SK-N-SH (cell line): Measurements from ENCODE around the gene MEF2A. TPM values are rescaled to one million over a fixed set of nuclear protein-coding genes. Genes with fewer than 3 reads are reported as not detected.

Experiments used
- CTCF ChIA-PET: fragments of 300-600, 350-600 bp; formaldehyde crosslinking; extraction: SDS; loops from one replicate; lab custom pipeline; 2021; lab: Yijun Ruan, JAX
- POLR2A ChIA-PET: fragments of 350-600 bp; sonication (Branson Sonifier 250); formaldehyde crosslinking; extraction: SDS; loops from one replicate; lab custom pipeline; 2020; ENCODE audit warnings: antibody characterized with exemption, inconsistent platforms; lab: Yijun Ruan, JAX
- DNase-seq: peaks from one replicate; pipeline ENCODE4 v3.0.0; 2012
- H2AFZ ChIP-seq: fragments of 200-600 bp; sonication (generic); 2 replicates; pipeline ENCODE4 v1.8.1; 2016; ENCODE audit warnings: antibody characterized with exemption, mild to moderate bottlenecking, low read depth
- H3F3A ChIP-seq: fragments of 200-600 bp; sonication (generic); replicated peaks from 2 replicates; pipeline ENCODE3; 2016; ENCODE audit warnings: antibody characterized with exemption, mild to moderate bottlenecking; ENCODE audit not compliant: insufficient read depth
- H3K27ac ChIP-seq, 2 experiments: fragments of 200-500 bp in 1 of 2; fragments of 200-600 bp in 1 of 2; sonication (Bioruptor generic) in 1 of 2; sonication (generic), shearing (Covaris generic) in 1 of 2; 2 replicates each; pipeline versions ENCODE4 v1.5.1 to v1.6.1; 2014 to 2016; ENCODE audit warnings: low read depth in 2 of 2, inconsistent platforms in 1 of 2, low read length in 1 of 2, mild to moderate bottlenecking in 1 of 2, mixed read lengths in 1 of 2
- H3K27me3 ChIP-seq: fragments of 200-600 bp; sonication (generic), shearing (Covaris generic); 2 replicates; pipeline ENCODE4 v1.6.1; 2016; ENCODE audit warnings: mixed run types; ENCODE audit not compliant: insufficient read depth
- H3K36me3 ChIP-seq, 2 experiments: fragments of 200-500 bp in 1 of 2; fragments of 200-600 bp in 1 of 2; sonication (Bioruptor generic) in 1 of 2; sonication (generic) in 1 of 2; replicated peaks in 1 of 2; 2 replicates each; pipeline versions ENCODE3 to v1.5.1; 2014 to 2016; ENCODE audit warnings: low read length in 1 of 2, mild to moderate bottlenecking in 1 of 2; ENCODE audit not compliant: insufficient read depth in 2 of 2, control insufficient read depth in 1 of 2
- H3K4me1 ChIP-seq, 2 experiments: fragments of 200-500 bp in 1 of 2; fragments of 200-600 bp in 1 of 2; sonication (Bioruptor generic) in 1 of 2; sonication (generic), shearing (Covaris generic) in 1 of 2; 2 replicates each; pipeline versions ENCODE4 v1.5.1 to v1.6.1; 2014 to 2016; ENCODE audit warnings: low read depth in 1 of 2, low read length in 1 of 2, mixed run types in 1 of 2; ENCODE audit not compliant: insufficient read depth in 2 of 2, control insufficient read depth in 1 of 2
- H3K4me2 ChIP-seq: fragments of 200-600 bp; sonication (generic), shearing (Covaris generic); 2 replicates; pipeline ENCODE4 v1.6.1; 2017; ENCODE audit warnings: mixed run types
- H3K4me3 ChIP-seq, 2 experiments: fragments of 200-500 bp in 1 of 2; fragments of 200-600 bp in 1 of 2; sonication (Bioruptor generic) in 1 of 2; sonication (generic), shearing (Covaris generic) in 1 of 2; 2 replicates each; pipeline versions ENCODE4 v1.5.1 to v1.8.1; 2014 to 2016; ENCODE audit warnings: low read depth in 2 of 2, inconsistent platforms in 1 of 2, low read length in 1 of 2, mild to moderate bottlenecking in 1 of 2, mixed read lengths in 1 of 2, moderate library complexity in 1 of 2
- H3K79me2 ChIP-seq: fragments of 200-600 bp; sonication (generic); 2 replicates; pipeline ENCODE4 v1.8.1; 2017; ENCODE audit warnings: mild to moderate bottlenecking; ENCODE audit not compliant: insufficient read depth
- H3K9ac ChIP-seq: fragments of 200-600 bp; sonication (generic); 2 replicates; pipeline ENCODE4 v1.6.1; 2017; ENCODE audit warnings: mixed run types
- H3K9me2 ChIP-seq: fragments of 200-600 bp; sonication (generic); 2 replicates; pipeline ENCODE4 v1.6.1; 2017; ENCODE audit warnings: mixed run types
- H3K9me3 ChIP-seq: fragments of 200-600 bp; sonication (generic); 2 replicates; pipeline ENCODE4 v1.6.1; 2017; ENCODE audit warnings: mixed run types, mild to moderate bottlenecking, moderate library complexity
- H4K20me1 ChIP-seq: fragments of 200-600 bp; sonication (generic); 2 replicates; pipeline ENCODE4 v1.6.1; 2017; ENCODE audit warnings: mild to moderate bottlenecking, mixed run types; ENCODE audit not compliant: insufficient read depth
- CHD2 ChIP-seq: fragments of 150-350 bp; IDR thresholded peaks from 2 replicates; pipeline ENCODE4 v1.6.1; 2018; ENCODE audit warnings: low read length; ENCODE audit not compliant: partially characterized antibody
- EP300 ChIP-seq, 2 experiments: IDR thresholded peaks; 2 replicates each; pipeline versions ENCODE4 v1.4.0 to v1.6.1; 2012; ENCODE audit warnings: borderline replicate concordance in 1 of 2, low read depth in 1 of 2, low read length in 1 of 2
- EZH2phosphoT487 ChIP-seq: fragments of 200-600 bp; sonication (generic); IDR thresholded peaks from 2 replicates; pipeline ENCODE4 v1.6.1; 2017; ENCODE audit warnings: low read depth, mixed run types, mild to moderate bottlenecking, antibody characterized with exemption, moderate library complexity, borderline replicate concordance
- FOXJ3 ChIP-seq: sonication (generic); formaldehyde crosslinking; IDR thresholded peaks from 2 replicates; pipeline ENCODE4 v1.5.1; 2020; ENCODE audit warnings: mild to moderate bottlenecking, missing genetic modification reagents
- FOXM1 ChIP-seq: IDR thresholded peaks from 2 replicates; pipeline ENCODE4 v1.4.0; 2012; ENCODE audit warnings: low read depth, mild to moderate bottlenecking
- GATA2 ChIP-seq: sonication (generic); formaldehyde crosslinking; IDR thresholded peaks from 2 replicates; pipeline ENCODE4 v1.5.0; 2020; ENCODE audit warnings: mild to moderate bottlenecking, missing genetic modification reagents
- JUND ChIP-seq: IDR thresholded peaks from 2 replicates; pipeline ENCODE4 v1.4.0; 2012
- NRF1 ChIP-seq: IDR thresholded peaks from 2 replicates; pipeline ENCODE4 v1.6.1; 2012; ENCODE audit warnings: low read depth, mild to moderate bottlenecking, low read length
- RAD21 ChIP-seq: IDR thresholded peaks from 2 replicates; pipeline ENCODE4 v1.6.1; 2012; ENCODE audit warnings: mild to moderate bottlenecking, low read length
- RCOR1 ChIP-seq: fragments of 150-350 bp; IDR thresholded peaks from 2 replicates; pipeline ENCODE4 v1.6.1; 2017; ENCODE audit warnings: antibody characterized with exemption, low read length
- RXRA ChIP-seq: IDR thresholded peaks from 2 replicates; pipeline ENCODE4 v1.4.0; 2012; ENCODE audit warnings: low read depth, mild to moderate bottlenecking, borderline replicate concordance
- WGBS: methylation state at CpG from one replicate; pipeline ENCODE4 v1.1.6; 2017; ENCODE audit warnings: low lambda C conversion rate; 5-methylcytosine and 5-hydroxymethylcytosine counted together
- polyA plus RNA-seq, 3 experiments: library from polyadenylated mRNA; depleted of rRNA; stranded (reverse); fragments of >200 nt; gene quantifications; 2 replicates each; pipeline ENCODE4 v1.2.3, GENCODE V29; 2012
- TF ChIP-seq, protein P1 (sequence below): fragments of 150-350 bp; IDR thresholded peaks from 2 replicates; pipeline ENCODE4 v1.6.1; 2017; ENCODE audit warnings: antibody characterized with exemption, low read length, low read depth, borderline replicate concordance
- TF ChIP-seq, protein P2 (sequence below): fragments of 150-350 bp; IDR thresholded peaks from 2 replicates; pipeline ENCODE4 v1.6.1; 2016; ENCODE audit warnings: mild to moderate bottlenecking, low read depth, low read length

MEF2A gene
- polyA plus RNA-seq, 1 of the 3 experiments (the other 2 are of a cell fraction): 20.9 TPM

GRCh38 chr15:99614749-99615288 lies 49.0 kb downstream of the MEF2A start:
- peaks cover 0 to 3% of the 10 kb centered on the region in 2 experiments for H3K36me3 ChIP-seq
- no peak overlapping the region for H3K9ac ChIP-seq
- H3K4me2 ChIP-seq: no peak overlapping the region
- POLR2A ChIA-PET: no interaction called here
- H3K4me1 ChIP-seq: peaks cover 3 to 5% of the 10 kb centered on the region in 2 experiments; a peak in 3 of 4 replicates
- 94% methylated on average over 1 of the region's 1 CpG for WGBS
- TF ChIP-seq JUND (no peak), RCOR1 (no peak), CHD2 (no peak), RAD21 (no peak), GATA2 (CRISPR knock-in tag) (no peak), NRF1 (no peak), EZH2phosphoT487 (no peak), FOXJ3 (no peak)
- TF ChIP-seq, protein P1, sequence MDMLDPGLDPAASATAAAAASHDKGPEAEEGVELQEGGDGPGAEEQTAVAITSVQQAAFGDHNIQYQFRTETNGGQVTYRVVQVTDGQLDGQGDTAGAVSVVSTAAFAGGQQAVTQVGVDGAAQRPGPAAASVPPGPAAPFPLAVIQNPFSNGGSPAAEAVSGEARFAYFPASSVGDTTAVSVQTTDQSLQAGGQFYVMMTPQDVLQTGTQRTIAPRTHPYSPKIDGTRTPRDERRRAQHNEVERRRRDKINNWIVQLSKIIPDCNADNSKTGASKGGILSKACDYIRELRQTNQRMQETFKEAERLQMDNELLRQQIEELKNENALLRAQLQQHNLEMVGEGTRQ: no peak
- TF ChIP-seq, protein P2, sequence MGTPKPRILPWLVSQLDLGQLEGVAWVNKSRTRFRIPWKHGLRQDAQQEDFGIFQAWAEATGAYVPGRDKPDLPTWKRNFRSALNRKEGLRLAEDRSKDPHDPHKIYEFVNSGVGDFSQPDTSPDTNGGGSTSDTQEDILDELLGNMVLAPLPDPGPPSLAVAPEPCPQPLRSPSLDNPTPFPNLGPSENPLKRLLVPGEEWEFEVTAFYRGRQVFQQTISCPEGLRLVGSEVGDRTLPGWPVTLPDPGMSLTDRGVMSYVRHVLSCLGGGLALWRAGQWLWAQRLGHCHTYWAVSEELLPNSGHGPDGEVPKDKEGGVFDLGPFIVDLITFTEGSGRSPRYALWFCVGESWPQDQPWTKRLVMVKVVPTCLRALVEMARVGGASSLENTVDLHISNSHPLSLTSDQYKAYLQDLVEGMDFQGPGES: no peak
- TF ChIP-seq, all 33 proteins: peak for 0
- H3K4me3 ChIP-seq: no peak overlapping the region
- H3F3A ChIP-seq: no peaks in the 10 kb centered on the region
- peaks cover 89% of the 10 kb centered on the region for H3K79me2 ChIP-seq
- H2AFZ ChIP-seq: no peak overlapping the region
- H4K20me1 ChIP-seq: peaks cover 56% of the 10 kb centered on the region
- CTCF ChIA-PET: no interaction called here
- no peak for DNase-seq
- H3K9me2 ChIP-seq: no peaks in the 10 kb centered on the region
- no peaks in the 10 kb centered on the region for H3K27me3 ChIP-seq
- no peaks in the 10 kb centered on the region for H3K9me3 ChIP-seq
- no peak overlapping the region; a peak in 1 of 4 replicates for H3K27ac ChIP-seq

DNA sequence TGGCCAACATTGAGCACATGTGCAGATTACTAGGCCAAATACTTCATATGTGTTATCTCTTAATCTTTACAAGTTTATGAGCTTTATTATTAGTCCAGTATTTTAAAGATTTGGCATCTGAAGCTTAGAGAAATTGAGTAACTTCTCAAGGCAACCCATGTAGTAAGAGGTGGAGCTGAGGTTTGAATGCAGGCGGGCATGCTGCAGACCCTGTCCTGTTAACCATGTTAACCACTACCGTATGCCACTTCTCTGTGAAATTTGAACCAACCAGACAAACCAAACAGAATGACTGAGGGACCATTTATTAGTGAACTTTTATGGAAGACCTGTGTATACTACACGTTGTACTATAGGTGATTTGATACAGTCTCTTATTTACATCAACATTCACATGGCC lies 49.7 kb downstream of the MEF2A start:
- no peak for TF ChIP-seq RCOR1
- no peak for TF ChIP-seq EP300 (IDR thresholded peaks at IDR 0.05; ENCODE audit: borderline replicate concordance in 1 of 2, low read depth in 1 of 2, low read length in 1 of 2)
- no peak for TF ChIP-seq RXRA
- TF ChIP-seq FOXM1: no peak
- WGBS: 96% methylated on average over 3 of the region's 3 CpGs

More for the DNA sequence above, 49.7 kb downstream of the MEF2A start:
- H3K79me2 ChIP-seq: peaks cover 92% of the 10 kb centered on the region
- H3K9ac ChIP-seq: no peak overlapping the region
- DNase-seq: no peak
- no peaks in the 10 kb centered on the region for H3K9me3 ChIP-seq
- H4K20me1 ChIP-seq: peaks cover 57% of the 10 kb centered on the region
- no peaks in the 10 kb centered on the region for H3K9me2 ChIP-seq
- H2AFZ ChIP-seq: no peak overlapping the region
- no peak overlapping the region for H3K27ac ChIP-seq
- no peak overlapping the region for H3K4me3 ChIP-seq
- CTCF ChIA-PET: no interaction called here
- no peaks in the 10 kb centered on the region for H3K27me3 ChIP-seq
- peaks cover 3 to 5% of the 10 kb centered on the region in 2 experiments; a peak in 3 of 4 replicates for H3K4me1 ChIP-seq
- POLR2A ChIA-PET: no interaction called here
- no peaks in the 10 kb centered on the region for H3F3A ChIP-seq
- no peak overlapping the region for H3K4me2 ChIP-seq
- H3K36me3 ChIP-seq: peaks cover 0 to 3% of the 10 kb centered on the region in 2 experiments
